Measurements from ENCODE around the gene B3GLCT. TPM values are rescaled to one million over a fixed set of nuclear protein-coding genes. Genes with fewer than 3 reads are reported as not detected.

The B3GLCT gene
- total RNA-seq, 1 donor = 18.8 TPM

DNA sequence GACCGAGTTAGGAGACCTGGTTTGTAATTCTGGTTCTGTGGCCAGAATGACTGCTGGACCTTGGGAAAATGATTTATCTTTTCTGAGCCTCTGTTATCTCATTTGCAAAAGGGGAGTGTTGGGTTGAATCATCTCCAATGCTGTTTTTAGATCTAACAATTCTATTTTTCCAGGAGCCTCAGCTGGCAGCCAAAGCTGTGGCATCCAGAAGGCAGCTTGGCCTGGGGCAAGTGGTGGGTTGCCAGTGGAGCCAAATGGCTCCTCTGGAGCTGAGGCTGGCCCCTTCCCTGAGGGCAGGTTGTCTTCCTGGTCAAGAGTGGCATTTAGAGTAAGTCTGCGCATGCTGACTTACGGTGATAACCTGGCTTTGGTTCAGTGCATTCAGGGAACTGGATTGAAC, 21.3 kb downstream of the B3GLCT start:
- Histone ChIP-seq H4K20me1 (ENCODE audit: insufficient read depth, low read length) (peaks cover 4% of the 10 kb centered on the region), H3K9me3 (ENCODE audit: low read depth, low read length) (no peaks in the 10 kb centered on the region), H3K79me2 (ENCODE audit: insufficient read depth, low read length) (peaks cover 10% of the 10 kb centered on the region), H2AFZ (ENCODE audit: low read length) (no peak overlapping the region), H3K4me2 (ENCODE audit: insufficient read depth, low read length) (no peak overlapping the region), H3K36me3 (ENCODE audit: insufficient read depth, low read length) (peaks cover 5% of the 10 kb centered on the region), H3K4me3 (ENCODE audit: insufficient read depth, low read length) (no peak overlapping the region), H3K27me3 (ENCODE audit: insufficient read depth, low read length) (no peaks in the 10 kb centered on the region), H3K27ac (ENCODE audit: low read depth, low read length) (no peak overlapping the region), H3K4me1 (ENCODE audit: insufficient read depth, low read length) (no peaks in the 10 kb centered on the region)
- TF ChIP-seq, protein P1, sequence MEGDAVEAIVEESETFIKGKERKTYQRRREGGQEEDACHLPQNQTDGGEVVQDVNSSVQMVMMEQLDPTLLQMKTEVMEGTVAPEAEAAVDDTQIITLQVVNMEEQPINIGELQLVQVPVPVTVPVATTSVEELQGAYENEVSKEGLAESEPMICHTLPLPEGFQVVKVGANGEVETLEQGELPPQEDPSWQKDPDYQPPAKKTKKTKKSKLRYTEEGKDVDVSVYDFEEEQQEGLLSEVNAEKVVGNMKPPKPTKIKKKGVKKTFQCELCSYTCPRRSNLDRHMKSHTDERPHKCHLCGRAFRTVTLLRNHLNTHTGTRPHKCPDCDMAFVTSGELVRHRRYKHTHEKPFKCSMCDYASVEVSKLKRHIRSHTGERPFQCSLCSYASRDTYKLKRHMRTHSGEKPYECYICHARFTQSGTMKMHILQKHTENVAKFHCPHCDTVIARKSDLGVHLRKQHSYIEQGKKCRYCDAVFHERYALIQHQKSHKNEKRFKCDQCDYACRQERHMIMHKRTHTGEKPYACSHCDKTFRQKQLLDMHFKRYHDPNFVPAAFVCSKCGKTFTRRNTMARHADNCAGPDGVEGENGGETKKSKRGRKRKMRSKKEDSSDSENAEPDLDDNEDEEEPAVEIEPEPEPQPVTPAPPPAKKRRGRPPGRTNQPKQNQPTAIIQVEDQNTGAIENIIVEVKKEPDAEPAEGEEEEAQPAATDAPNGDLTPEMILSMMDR (IDR thresholded peaks at IDR 0.05; ENCODE audit: extremely low read depth, low read depth, low read length) = no peak
- no peak for DNase-seq (ENCODE audit: insufficient read length, low spot score, missing footprints)

DNA sequence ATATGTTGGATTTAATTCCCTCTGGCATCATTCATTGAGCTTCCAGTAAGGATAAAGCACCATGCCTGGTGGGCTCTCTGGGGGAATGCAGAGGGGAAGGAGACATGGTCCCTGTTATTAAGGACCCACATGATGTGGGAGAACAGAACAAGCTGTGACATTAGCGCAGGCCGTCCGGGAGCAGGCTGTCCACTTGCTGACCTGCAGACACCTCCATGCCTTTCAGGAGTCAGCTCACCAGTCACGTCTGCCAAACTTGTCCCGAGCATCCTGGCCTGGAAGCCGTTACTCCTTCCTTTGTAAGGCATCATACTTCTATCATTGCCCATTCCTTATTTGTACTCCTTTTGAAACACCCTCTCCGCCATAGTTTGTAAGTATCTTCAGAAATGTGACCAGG, 23.4 kb downstream of the B3GLCT start:
- H4K20me1 ChIP-seq (ENCODE audit: insufficient read depth, low read length) = peaks cover 4% of the 10 kb centered on the region
- H2AFZ ChIP-seq (ENCODE audit: low read length) = no peak overlapping the region
- H3K36me3 ChIP-seq (ENCODE audit: insufficient read depth, low read length) = peaks cover 5% of the 10 kb centered on the region
- no peak overlapping the region for H3K4me2 ChIP-seq (ENCODE audit: insufficient read depth, low read length)
- DNase-seq (ENCODE audit: insufficient read length, low spot score, missing footprints) = no peak
- TF ChIP-seq, protein P1 (IDR thresholded peaks at IDR 0.05; ENCODE audit: extremely low read depth, low read depth, low read length) = no peak
- H3K4me3 ChIP-seq (ENCODE audit: insufficient read depth, low read length) = no peak overlapping the region
- H3K27me3 ChIP-seq (ENCODE audit: insufficient read depth, low read length) = no peaks in the 10 kb centered on the region
- no peaks in the 10 kb centered on the region for H3K9me3 ChIP-seq (ENCODE audit: low read depth, low read length)
- no peaks in the 10 kb centered on the region for H3K4me1 ChIP-seq (ENCODE audit: insufficient read depth, low read length)
- H3K79me2 ChIP-seq (ENCODE audit: insufficient read depth, low read length) = peaks cover 3% of the 10 kb centered on the region
- H3K27ac ChIP-seq (ENCODE audit: low read depth, low read length) = no peak overlapping the region

DNA sequence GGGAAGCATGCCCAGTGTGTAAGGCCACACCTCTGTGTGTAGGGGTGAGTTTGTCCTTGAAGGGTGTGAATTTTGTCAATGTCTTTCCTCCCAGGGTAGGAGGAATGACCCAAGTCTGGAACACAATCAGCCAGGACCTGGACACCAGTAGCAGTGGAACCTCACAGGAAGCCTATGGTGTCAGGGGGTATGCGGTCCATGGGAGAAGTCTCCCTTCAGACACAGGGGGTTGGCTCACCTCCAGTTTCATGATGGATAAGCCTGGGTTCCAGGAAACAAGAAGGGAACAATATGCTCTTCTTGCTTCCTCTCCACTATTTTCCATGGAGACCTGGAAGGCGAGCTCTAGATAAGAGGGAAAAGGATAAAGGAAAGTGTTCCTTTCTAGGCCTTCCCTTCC, 23.9 kb downstream of the B3GLCT start:
- Histone ChIP-seq H3K27me3 (ENCODE audit: insufficient read depth, low read length) (no peaks in the 10 kb centered on the region), H3K4me2 (ENCODE audit: insufficient read depth, low read length) (no peak overlapping the region), H3K79me2 (ENCODE audit: insufficient read depth, low read length) (peaks cover 3% of the 10 kb centered on the region), H3K27ac (ENCODE audit: low read depth, low read length) (no peak overlapping the region), H3K4me1 (ENCODE audit: insufficient read depth, low read length) (no peaks in the 10 kb centered on the region), H3K4me3 (ENCODE audit: insufficient read depth, low read length) (no peak overlapping the region), H3K9me3 (ENCODE audit: low read depth, low read length) (no peaks in the 10 kb centered on the region), H4K20me1 (ENCODE audit: insufficient read depth, low read length) (peaks cover 4% of the 10 kb centered on the region), H2AFZ (ENCODE audit: low read length) (no peak overlapping the region), H3K36me3 (ENCODE audit: insufficient read depth, low read length) (peaks cover 5% of the 10 kb centered on the region)
- TF ChIP-seq, protein P1 (IDR thresholded peaks at IDR 0.05; ENCODE audit: extremely low read depth, low read depth, low read length) = no peak
- no peak for DNase-seq (ENCODE audit: insufficient read length, low spot score, missing footprints)

DNA sequence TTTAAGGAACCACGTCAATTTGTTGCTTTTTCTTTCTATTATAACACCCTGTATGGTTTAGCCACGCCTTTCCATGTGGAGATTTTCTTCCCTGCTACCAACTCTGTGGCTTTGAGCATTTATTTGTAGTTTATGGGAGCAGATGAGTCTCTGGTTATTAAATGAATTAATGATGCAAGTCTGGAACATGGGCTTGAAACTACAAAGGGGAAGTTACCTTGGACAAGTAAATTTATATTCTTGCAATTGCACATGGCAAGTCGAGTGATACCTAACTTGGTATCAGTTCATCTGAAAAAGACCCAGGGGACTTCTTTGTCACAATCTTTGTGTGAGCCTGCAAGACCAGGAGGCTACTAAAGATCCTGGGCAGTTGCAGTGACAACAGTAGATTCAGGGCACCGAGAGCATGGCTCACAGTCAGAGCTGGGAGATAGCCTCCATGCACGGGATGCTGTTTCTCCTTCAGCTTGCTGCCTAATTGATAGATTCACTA, 24.4 kb downstream of the B3GLCT start:
- peaks cover 3% of the 10 kb centered on the region for H3K79me2 ChIP-seq (ENCODE audit: insufficient read depth, low read length)
- H3K4me1 ChIP-seq (ENCODE audit: insufficient read depth, low read length) = no peaks in the 10 kb centered on the region
- H3K4me2 ChIP-seq (ENCODE audit: insufficient read depth, low read length) = no peak overlapping the region
- peaks cover 5% of the 10 kb centered on the region for H3K36me3 ChIP-seq (ENCODE audit: insufficient read depth, low read length)
- TF ChIP-seq, protein P1 (IDR thresholded peaks at IDR 0.05; ENCODE audit: extremely low read depth, low read depth, low read length) = no peak
- no peak overlapping the region for H3K27ac ChIP-seq (ENCODE audit: low read depth, low read length)
- H4K20me1 ChIP-seq (ENCODE audit: insufficient read depth, low read length) = peaks cover 4% of the 10 kb centered on the region
- DNase-seq (ENCODE audit: insufficient read length, low spot score, missing footprints) = no peak
- H3K9me3 ChIP-seq (ENCODE audit: low read depth, low read length) = no peaks in the 10 kb centered on the region
- no peaks in the 10 kb centered on the region for H3K27me3 ChIP-seq (ENCODE audit: insufficient read depth, low read length)
- no peak overlapping the region for H2AFZ ChIP-seq (ENCODE audit: low read length)
- no peak overlapping the region for H3K4me3 ChIP-seq (ENCODE audit: insufficient read depth, low read length)
